GM19238 (cell line): ENCODE data around the gene MLST8.
A peak's percentile ranks its signal among the peaks of the same experiment; 100 is the strongest.
"Not testable (repeated sequence)": the region's sequence is repeated elsewhere in the genome, so short reads cannot be mapped to it uniquely, and the experiment has no call there.

ENCODE experiments used
- DNase-seq: peaks from one replicate; pipeline ENCODE4 v3.0.0; 2011; ENCODE audit warnings: low spot score; ENCODE audit not compliant: insufficient read length

The MLST8 gene

GRCh38 chr16:2243781-2244180 lies 38.5 kb downstream of the MLST8 start:
- no peak for DNase-seq

GRCh38 chr16:2244301-2244700 lies 39.0 kb downstream of the MLST8 start:
- DNase-seq = no peak

DNA sequence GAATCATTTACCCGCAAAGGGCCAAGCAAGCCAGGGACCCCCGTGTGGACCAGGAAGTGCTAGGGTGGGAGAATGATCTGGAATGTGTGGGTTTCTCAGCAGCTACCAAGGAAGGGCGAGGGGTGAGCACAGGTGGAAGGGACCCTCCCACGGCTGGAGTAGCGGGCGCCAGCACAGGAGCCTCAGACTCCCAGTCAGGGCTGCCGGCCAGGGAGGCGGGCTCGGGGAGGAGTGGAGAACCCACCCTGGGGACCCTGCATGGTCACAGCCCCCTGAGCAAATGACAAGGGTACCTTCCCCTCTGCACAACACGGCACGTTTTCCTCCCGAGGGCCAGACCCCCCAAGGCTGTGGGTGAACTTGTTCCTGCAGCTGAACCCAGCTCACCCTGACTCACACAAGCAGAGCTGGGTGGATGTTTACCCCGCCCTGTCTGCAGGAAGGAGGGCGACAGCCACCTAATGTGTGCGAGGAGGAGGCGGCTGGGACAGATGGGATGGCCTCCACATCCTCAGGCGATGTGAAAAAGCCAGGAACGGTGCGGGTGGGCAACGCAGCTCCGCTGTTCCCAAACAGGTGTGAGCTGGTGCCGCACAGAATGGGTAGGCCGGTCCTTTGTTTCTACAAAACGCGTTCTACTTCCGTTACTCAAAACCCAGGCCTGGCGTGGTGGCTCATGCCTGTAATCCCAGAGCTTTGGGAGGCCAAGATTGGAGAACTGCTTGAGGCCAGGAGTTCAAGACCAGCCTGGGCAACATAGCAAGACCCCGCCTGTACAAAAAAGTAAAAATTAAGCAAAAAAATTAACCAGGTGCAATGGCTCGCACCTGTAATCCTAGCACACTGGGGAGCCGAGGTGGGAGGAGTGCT lies 39.9 kb downstream of the MLST8 start:
- no peak for DNase-seq

DNA sequence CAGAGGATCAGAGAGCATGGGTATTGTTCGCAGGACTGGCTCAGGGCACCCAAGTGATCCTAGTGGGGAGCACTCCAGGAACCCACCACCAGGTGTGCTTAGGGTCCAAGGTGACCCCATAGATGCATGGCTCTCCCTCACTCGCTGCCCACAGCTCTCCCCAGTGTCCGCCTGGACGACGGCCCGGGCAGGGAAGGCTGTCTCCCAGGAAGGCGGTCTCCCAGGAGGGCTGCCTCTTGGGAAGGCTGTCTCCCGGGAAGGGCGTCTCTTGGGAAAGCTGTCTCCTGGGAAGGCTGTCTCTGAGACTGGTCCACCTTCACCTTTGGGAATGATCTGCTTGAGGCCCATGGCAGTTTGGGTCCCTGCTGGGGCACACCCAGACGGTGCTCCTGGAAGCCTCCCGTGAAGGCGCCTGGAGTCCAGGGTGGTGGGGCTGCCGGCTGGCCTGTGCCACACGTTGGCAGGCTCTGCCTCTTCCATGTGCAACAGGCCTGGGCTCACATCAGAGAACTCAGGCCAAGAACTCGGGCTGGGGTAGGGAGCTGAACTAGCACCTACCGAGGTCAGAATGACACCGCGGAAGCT lies 41.1 kb downstream of the MLST8 start:
- no peak for DNase-seq

DNA sequence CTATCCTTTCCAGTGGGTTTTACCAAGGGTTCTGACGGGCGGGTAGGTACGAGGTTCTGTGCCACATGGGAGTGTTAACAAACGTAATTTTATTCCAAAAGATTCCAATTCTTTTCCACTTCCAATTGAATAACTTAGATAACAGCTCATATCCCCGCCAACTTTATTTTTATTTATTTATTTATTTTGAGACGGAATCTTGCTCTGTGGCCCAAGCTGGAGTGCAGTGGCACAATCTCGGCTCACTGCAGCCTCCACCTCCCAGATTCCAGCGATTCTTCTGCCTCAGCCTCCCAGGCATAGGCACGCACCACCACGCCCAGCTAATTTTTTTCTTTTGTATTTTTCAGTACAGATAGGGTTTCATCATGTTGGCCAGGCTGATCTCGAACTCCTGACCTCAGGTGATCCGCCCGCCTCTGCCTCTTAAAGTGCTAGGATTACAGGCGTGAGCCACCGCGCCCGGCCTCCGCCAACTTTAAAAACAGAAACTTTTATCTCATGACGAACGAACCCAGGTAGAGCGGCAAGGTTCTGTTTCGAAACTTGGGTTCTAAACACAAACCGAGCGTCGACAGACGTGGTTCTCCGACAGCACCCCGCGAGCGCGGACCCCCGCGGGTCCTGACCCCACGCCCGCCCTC lies 45.5 kb downstream of the MLST8 start:
- DNase-seq = no peak

DNA sequence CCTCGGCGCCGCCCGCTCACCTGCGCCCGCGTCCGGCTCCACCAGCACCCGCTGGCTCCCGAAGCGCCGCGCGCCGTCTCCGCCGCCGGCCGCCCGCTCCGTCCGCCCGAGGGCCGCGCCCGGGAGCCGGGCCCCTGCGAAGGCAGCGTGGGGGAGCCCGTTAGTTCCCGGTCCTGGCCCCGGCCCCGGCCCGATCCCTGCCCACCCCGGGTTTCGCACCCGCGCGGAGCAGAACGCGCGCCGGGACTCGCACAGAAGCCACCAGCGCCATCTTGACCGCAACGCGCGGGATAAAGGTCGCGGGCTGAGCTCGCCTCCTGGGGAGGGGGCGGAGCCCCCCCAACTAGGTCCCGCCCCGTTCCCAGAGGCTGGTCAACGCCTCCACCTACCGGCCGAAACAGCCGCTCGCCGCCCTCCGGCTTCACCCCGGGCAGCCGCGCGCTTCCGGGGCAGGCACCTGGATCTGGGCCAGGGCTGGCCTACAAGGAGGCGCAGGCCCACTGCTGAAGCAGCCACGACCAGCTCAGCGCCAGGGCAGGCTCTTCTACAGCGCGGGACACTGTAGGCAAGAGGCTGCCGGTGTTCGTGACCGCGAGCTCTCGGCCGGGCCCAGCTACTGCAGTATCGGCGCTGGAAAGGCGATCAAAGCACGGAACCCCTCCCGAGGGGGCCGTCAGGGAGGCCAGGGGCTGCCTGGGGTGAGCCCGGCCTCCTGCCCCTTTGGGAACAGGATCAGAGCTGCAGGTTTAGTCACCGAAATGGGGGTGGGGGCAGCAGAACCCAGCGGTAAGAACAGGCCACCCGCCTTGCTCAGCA lies 46.2 kb downstream of the MLST8 start, which contains the start of gene ECI1:
Gene ECI1 (minus strand): TSS at position 292 of the 816 bp plus-strand sequence. CDS start 21 bp downstream, at position 271.
- peak; percentile 100 for DNase-seq

GRCh38 chr16:2252806-2253148 lies 47.5 kb downstream of the MLST8 start:
- no peak for DNase-seq

DNA sequence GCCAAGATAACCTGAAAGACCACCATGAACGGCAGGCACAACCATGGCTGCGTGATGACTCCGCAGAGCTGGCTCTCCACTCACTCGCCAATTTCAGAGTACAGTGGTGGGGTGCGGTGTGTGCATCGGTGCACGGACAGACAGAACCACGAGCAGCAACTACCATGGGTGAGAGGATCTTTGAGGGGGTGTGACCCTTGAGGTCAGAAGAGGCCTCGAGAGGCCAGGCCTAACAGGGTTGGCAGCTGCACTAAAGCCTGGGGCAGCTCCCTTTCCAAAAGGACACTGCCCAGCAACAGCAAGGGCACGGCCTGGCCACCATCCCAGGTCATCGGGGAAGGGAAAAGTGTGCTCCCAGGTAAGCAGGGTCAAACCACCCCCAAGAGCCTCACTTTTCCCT lies 48.0 kb downstream of the MLST8 start:
- DNase-seq = no peak

- DNase-seq = no peak
These were observed 51.4 kb downstream of the MLST8 start for GRCh38 chr16:2256531-2257140.

DNA sequence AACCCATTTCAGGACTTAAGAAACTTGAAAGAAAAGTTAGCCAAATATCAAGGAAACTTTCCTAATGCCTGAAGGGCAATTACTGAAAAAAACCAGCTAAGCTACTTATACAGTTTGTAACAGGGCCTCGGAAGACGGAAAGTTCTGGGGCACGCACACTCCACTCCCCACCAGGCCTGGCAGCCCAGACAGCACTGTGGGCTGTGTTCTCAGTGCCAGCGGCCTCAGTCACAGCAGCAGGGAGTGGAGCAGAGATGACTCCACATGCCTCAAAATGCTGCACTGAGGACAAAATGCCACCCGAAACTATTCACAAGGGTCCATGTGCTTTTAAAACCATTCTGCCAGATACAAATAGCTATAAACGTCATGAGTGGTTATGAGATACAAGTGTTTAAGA lies 52.5 kb downstream of the MLST8 start:
- no peak for DNase-seq

DNA sequence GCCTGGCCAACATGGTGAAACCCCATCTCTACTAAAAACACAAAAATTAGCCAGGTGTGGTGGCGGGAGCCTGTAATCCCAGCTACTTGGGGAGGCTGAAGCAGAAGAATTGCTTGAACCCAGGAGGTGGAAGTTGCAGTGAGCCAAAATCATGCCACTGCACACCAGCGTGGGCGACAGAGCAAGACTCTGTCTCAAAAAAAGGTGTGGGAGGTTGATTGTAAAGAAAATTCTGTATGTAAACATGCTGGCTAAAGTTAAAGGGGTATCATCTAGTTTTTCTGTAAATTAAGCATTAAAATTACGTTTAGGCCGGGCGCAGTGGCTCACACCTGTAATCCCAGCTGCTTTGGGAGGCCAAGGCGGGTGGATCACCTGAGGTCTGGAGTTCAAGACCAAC lies 53.3 kb downstream of the MLST8 start:
- DNase-seq = not testable (repeated sequence)
